GM19239 (cell line): ENCODE measurements around the gene CTDSP2.
"Not testable (repeated sequence)": the region's sequence is repeated elsewhere in the genome, so short reads cannot be mapped to it uniquely, and the experiment has no call there.

Source experiments
- DNase-seq: peaks from one replicate; pipeline ENCODE4 v3.0.0; 2011; ENCODE audit warnings: low spot score; ENCODE audit not compliant: insufficient read length
- FAIRE-seq: peaks from 2 replicates; lab custom pipeline; 2011; peaks lifted over from hg19 to GRCh38; lab: Jason Lieb, UNC

CTDSP2 gene

DNA sequence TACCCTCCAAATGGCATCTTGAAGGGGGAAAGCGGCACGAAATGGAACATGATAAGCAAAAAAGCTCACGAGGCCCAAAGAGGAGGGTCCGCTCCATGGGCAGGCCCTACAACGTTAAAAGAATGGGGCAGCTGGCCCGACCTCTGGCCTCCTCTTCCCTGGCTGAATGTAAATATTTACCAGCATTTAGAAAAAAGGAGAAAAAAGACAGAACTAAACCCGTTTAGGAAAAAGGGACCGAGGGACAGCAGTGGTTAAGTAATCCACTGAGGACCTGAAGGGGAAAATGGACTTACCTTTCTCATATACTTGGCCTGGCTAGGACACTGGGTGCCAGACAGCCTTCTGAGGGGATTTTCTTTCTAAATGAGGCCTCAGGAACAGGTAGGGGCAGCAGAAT is 26.4 kb downstream of the CTDSP2 start:
- FAIRE-seq: not testable (repeated sequence)

DNA sequence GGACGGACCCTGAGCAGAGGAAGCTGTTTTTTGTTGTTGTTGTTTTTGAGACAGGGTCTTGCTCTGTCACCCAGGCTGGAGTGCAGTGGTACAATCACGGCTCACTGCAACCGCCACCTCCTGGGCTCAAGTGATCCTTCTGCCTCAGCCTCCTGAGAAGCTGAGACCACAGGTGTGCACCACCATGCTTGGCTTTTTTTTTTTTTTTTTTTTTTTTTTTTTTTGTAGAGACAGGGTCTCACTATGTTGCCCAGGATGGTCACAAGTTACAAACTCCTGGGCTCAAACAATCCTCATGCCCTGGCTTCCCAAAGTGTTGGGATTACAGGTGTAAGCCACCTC is 28.6 kb downstream of the CTDSP2 start:
- DNase-seq, FAIRE-seq: not testable (repeated sequence)

More for the DNA sequence above, 26.4 kb downstream of the CTDSP2 start:
- DNase-seq: not testable (repeated sequence)

DNA sequence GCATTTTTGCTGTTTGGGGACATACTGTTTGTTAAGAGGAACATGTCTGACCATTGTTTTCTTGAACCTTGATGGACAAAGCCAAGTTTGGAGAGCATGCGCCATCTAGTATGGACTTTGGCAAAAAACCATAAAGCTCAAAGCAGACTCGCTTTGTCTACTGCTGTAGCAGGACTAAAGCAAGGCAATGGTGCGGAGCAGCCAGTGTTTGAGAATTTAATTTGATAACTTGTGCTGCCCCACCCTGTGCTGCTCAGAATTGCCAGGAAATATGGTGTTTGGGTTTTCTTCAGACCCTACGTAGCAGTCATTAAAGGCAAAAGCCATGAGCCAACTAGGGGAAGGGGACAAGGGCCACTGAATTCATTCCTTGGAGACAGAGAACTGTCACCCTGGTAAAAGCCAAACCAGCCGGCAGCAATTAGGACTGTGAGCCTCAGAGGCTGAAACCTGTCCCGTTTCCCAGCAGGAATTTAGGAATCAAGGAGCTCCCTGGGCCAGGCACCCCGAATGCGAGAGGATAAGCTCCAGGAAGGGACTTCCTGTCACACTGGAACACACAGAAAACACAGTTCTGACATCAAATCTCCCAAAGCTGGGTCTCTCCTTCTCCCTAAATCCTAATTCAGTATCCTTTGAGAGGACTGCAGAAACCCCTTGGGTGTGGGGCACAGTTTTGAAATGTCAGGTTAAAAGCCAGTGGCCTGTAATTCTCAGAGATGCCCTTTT is 29.1 kb downstream of the CTDSP2 start:
- FAIRE-seq: no peak

DNA sequence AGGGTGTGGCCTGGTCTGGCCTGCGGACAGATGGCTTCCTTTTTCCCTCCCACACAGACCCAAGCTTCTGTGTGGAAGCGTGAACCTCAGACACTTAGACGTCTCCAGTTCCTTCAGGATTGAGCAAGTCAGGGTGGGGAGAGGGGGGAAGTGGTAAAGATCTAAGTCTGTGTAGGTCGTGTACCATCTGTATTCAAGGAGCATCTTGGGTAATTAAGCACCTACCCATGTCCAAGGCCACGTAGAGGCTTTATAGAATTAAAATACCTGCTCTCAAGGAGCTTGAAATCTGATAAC is 29.7 kb downstream of the CTDSP2 start:
- no peak for FAIRE-seq
- DNase-seq: no peak

More for the DNA sequence above, 29.1 kb downstream of the CTDSP2 start:
- DNase-seq: no peak

DNA sequence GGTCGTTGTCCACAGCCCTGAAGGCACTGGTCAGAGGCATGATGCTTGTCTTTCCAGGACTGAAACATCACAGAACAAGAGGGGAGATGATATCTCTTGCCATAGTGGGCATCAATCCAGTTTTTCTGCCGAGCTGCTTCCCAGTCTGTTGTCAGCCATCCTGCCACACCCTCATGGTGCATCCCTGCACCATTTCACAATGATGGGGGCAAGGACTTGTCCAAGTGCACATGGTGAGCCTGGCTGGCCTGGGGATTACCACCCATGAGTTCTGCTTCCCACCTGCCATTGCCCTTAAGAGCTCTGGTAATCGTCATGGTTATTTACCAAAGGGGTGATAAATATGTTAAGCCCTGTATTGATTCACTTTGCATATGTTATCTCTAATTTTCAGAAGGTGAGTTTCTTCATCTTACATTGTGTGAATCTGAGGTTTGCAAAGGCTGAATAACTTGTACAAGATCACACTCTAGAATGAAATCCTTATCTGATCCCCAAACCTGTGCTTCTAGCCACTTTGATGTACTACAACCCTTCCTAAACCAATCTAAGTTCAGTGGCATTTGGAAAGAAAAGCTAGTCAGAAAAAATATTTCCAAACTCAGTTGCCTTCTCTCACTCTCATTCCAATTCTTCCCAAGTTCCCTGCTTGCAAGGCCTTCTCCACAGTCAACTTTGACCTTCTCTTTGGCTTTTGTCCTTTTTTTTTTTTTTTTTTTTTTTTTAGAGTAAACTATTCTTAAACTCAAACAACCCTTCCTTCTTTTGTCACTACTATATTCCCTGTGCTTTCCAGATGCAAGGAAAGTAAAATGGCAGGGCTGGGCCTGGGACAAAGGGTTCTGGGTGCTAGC is 30.3 kb downstream of the CTDSP2 start:
- DNase-seq (no peak), FAIRE-seq (no peak)

DNA sequence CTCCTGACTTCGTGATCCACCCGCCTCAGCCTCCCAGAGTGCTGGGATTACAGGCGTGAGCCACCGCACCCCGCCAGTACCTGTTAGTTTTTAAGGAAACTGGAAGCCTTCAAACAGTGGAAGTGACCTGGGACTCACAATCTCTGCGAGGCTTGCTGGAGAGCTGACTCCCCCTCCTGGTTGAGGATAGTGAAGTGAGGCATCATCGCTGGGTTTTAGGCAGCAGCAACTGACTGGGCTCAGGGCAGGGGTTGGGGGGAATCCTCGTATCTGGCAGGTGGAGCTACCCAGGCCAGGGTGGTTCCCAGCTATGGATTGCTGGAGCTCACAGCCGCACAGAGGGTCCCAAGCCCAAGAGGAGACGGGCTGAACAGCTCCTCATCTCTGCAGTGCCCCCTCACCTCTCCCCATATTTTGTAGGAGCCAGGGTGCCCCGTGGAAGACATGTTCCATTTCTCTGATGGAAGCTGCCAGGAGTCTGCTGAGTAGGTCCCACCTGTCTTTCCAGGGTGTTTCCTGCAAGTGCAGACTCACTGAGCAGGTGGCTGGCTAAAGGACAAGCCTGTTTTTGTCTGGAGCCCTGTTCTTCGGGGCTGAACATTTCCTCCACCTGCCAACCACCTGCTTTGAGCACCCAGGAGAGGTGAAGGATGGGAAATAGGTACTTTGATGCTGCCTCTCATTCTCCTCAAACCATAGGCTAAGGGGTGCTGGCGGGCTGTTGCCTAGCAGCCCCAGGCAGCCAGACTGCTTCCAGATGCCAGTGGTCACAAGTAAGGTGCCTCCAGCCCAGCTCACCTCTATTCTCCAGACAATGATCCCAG is 31.1 kb downstream of the CTDSP2 start:
- DNase-seq: no peak
- no peak for FAIRE-seq

DNA sequence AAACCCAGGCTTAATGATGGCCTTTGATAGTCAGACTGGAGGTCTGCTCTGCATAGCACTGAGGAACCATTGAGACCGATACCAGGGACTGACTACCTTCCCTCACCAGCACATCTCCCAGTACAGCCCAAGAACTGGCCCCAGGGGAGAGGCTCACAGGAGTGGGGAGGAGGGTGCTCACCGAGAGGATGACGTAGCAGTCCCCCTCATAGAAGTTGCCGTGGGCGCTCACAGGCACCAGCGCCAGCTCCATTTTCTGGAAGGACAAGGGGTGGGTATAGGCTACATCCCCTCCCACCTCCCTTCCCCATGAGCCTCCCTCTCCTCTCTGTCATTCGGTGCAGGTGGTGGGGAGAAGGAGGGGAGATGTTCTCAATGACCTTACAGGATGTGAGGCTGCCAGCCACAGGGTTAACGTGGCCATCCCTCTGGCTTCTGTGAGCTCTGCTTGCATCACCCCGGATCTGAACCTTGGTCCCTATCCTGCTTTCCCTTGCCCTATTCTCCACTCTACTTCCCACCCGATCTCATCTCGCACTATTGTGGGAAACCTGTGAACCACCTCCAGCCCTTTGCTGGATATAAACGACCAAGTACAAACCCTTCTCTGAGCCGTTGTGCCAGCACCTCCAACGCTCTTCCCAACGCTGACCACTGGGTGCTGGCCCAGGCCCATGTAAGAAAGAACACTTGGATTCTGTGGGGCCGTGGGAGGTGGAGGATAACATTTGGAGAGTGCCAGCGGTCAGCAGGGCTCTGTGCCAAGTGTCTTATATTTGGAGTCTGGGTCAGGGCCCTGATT is 32.4 kb downstream of the CTDSP2 start:
- DNase-seq (no peak), FAIRE-seq (no peak)

DNA sequence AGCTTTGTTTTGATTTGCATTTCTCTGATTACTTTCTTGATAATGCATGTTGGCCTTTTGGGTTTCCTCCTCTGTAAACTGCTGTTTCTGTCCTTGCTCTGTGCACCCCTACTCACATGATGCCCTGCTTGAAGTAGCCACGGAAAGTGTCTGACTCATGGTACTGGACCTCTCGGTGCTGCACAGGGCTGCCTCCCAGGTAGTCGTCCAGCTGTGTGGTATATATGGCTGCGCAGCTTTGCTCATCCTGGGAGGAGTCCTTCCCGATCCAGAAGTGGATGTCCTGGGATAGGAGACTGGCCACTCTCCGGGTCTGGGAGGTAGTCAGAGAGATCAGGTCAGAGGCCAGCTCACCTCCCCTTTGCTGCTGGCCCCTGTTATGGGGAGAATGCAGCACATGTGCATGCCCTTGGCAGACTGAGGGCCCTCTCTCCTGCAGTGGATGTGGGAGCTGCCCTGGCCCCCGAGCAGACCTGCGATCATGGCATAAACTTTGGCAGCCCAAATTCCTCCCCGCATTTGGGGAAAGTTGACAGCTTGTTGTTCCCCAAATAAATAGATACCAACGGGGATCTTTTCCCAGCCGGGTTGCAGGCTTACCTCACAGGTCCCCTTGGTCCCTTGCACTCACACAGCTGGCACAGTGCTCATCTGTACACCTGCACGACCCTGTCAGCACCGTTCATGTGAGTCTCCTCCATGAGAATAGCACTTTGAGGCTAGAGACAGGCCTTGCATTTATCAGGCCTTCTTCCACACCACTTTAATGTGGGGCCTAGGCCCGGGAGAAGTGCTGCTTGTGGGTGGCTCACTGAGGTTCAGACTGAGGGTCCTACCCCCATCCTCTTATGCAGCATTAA is 33.2 kb downstream of the CTDSP2 start:
- FAIRE-seq: no peak
- no peak for DNase-seq

DNA sequence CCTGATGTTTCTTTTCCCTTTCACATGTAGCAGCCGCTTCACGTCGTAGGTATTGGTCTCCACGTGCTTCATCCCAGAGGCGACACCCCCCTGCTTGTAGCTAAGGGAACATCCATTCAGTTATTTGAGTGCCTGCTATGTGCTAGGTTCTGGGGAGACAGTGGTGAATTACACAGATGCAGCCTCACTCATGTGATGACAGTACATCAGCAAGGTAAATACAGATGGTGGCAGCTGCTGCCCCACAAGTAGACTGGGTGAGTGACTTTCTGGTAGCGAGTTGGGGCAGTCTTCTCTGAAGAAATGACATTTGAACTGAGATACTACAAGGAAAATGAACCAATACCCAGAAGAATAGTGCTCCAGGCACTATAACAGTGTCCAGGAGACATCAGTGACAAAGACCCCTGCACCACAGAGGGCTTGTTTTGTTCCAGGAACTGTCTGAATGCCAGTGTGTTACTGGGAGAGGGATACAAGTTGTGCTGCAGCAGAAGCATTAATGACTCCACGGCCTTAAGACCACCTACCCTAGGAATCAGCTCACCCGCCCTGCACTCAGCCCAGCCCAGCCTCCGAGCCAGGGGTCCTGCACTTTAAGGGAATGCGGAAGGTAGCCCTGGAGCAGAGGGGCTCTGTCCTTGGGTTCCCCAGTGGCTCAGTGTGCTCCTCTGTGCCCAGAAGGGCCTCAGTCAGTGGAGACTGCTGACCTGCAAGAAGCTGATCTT is 35.3 kb downstream of the CTDSP2 start:
- FAIRE-seq (no peak), DNase-seq (no peak)

DNA sequence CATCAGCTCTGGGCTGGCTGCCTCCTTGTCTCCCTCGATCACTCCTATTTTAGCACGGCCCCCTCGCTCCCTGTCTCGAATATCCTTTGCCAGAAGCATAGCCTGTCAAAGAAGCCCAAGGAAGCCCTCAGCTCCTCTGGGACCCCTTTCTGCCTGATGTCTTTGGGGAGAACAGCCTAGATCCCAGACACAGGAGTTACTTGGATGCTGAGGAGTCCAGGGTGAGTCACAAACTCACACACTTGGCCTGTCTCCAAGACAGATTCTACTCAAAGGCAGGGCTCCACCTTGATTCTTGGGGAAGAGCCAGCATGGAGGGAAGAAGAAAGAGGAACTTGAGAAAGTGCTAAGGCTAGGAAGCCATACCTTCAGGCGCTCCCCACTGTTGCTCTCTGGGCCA is 36.1 kb downstream of the CTDSP2 start:
- DNase-seq (no peak), FAIRE-seq (no peak)

DNA sequence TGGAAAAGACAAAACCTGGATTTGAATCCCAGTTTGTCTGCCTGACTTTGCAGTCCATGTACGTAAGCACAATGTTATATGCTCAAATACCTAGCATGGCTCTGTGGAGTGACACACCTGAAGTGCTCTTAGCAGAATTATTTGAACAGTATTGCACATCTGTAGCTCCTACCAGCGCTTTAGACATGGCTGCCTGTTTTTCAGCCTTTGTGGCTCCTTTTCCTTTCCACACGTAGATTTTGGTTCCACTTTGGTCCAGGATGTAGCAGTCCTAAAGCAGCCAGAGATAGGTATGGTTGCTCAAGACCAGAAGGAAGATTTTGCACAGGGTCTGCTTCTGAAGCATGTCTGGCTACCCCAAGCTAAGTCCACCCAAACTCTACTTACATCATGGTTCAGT is 37.1 kb downstream of the CTDSP2 start:
- FAIRE-seq (no peak), DNase-seq (no peak)

DNA sequence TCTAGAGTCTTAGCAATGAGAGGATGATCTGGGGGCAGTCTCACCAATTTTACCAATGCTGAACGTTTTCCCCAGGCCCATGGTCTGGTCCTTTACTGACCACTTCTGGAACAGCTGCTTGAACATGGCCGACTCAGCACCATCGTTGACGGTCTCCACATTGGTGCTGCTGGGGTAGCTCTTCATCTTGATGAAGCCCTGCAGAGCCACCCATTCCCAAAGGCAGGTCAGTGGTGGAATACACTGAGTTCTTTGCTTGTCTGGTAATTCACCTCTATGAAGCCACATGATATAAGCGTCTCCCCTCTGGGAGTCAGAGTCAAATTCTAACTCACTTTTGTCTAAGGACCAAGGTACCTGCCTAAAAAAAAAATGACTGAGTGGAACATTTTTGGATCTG is 38.2 kb downstream of the CTDSP2 start:
- DNase-seq (no peak), FAIRE-seq (no peak)

DNA sequence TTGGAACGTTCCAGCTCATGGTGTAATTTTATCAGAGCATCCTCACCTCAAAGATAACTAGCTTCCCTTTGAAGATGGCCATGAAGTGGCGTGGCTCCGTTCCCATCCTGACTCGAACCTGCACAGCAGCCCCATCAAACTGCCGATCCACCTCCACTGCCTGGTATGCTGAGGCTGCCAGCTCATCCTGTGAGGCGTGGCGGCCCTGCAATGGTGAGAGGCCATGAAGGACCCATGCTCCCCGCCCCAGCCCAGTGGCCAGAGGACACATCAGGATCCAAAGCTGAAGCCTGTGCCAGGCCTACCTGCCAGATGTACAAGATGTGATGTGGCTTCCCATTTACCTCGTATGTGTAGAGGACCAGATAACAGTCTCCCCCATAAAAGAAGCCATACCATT is 39.2 kb downstream of the CTDSP2 start:
- no peak for FAIRE-seq
- no peak for DNase-seq

DNA sequence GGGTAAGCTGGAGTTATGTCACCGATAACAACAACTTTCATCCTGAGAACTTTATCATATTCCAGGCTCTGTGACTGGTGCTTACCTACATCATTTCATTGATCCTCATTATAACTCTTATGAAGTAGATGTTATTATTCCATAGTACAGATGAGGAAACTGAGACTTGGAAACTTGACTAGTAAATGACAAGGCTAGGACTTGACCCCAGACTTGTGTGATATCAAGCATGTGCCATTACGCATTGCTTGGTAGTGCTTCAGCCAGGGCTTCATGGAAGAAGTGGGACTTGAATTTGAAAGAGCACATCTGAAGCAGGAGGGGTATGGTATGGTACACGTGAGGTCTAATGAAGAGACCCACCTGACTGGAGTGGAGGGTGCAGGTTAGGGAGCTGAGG is 39.9 kb downstream of the CTDSP2 start:
- FAIRE-seq: no peak
- DNase-seq: no peak

DNA sequence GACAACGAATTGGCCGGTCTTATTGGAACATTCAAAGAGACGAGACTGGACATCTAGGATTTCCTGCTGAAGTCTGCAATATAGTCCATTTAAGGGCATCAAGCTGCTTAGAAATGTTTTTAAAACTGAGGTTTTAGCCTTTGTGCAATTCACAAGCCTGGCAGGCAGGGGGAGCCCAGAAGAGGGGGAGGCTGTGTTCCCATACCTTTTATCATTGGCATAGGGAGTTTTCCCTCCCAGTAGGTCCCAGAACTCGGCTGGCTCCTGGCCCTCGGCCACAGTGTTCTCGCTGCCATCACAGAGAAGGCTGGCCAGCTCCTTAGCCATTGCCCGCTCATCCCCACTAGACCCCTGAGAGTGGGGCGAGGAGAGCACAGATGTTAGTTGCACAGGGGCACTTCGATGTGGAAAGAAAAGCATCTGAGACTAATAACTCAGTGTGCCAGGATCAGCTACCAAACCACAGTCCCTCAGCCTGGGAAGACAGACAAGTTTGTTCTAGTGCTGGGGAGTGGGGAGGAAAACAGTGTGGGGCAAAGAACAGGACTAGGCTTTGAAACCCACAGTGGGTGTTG is 43.1 kb downstream of the CTDSP2 start:
- DNase-seq (no peak), FAIRE-seq (no peak)

DNA sequence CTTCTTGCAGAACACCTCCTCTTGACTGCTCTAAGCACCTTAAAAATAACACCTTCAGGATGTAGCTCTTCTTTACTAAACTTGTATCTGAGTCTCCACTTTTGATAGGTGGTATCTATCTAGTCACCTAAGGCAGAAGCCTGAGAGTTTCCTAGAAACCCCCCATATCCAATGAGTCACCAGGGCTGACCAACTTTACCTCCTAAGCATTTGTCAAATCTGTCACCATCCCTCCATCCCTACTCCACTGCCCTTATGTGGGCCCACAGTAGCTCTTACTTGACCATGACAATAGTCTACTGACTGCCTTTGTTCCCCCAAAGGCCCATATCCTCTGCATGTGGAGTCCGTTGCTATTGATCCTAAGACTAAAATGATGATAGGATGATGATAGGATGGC is 43.9 kb downstream of the CTDSP2 start:
- FAIRE-seq (no peak), DNase-seq (no peak)

DNA sequence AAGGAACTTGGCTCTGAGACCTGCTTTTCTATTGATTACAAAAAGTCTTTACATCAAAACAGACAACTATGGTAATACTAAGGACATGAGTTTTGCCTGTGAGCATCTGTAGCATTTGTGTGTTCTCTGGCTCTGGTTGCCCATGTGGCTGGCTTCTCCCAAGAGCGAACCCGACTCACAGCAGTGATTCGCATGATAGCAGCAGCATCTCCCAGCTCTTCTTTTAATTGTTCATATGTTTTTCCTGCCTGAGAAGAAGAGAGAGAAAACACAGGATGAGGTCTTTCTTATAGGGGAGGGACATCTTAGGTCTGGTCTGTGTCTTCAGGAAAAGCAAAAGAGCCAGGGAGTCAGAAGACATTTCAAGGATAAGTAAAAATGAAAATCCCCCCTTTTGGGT is 45.6 kb downstream of the CTDSP2 start:
- no peak for FAIRE-seq
- no peak for DNase-seq

DNA sequence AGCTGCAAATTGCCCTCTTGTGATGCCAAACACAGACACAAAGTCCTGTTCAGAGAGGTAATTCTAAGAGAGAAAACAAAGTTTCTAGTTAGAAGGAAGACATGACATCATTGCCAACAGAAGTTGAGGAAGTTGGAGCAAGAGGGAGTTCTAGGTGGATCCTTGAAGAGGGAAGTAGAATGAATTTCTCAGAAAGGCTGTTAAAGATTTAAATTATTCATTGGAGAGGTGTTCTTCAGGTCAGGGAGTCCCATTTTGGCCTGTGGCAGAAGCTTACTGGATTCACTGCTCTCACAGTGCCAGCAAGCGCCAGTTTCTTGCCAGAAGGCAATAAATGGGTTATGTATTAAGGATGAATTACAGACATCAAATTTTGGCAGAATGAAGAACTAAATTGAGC is 48.6 kb downstream of the CTDSP2 start:
- FAIRE-seq: no peak

More for the DNA sequence above, 48.6 kb downstream of the CTDSP2 start:
- no peak for DNase-seq
